ENCODE results near the gene KCNJ10.

The KCNJ10 gene

DNA sequence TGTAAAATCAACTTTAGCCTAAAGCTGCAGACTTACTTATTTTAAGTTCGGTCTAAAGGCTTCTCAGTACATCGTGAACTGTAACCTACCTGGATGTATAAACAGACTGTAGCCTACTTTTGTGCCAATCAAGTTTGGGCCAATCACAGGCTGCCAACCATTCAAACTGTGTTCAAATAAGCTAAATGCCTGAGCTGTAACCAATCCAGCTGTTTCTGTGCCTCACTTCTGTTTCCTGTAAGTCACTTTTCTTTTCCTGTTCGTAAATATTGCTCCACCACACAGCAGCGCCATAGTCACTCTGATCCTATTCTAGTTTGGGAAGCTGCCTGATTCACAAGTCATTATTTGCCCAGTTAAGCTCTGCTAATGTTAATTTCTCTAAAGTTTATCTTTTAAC is 78.4 kb downstream of the KCNJ10 start:
- DNase-seq (ENCODE audit: low read depth in 2 of 2), result no peak

DNA sequence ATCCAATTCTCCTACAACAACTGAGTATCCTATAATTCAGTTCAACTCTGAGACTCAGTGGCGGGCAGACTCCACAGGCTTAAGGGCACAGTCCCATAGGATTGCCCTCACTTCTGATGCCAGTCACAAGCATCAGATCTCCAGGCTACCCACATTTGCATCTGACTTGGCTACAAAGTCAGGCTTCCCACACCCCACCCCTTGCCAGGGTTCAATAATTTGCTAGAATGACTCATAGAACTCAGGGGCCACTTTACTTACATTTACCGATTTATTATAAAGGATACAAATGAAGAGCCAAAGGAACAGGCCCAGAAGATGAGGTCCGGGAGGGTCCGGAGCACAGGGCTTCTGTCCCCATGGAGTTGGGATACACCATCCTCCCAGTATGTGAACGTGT is 80.0 kb downstream of the KCNJ10 start:
- no peak for DNase-seq (ENCODE audit: low read depth in 2 of 2)

DNA sequence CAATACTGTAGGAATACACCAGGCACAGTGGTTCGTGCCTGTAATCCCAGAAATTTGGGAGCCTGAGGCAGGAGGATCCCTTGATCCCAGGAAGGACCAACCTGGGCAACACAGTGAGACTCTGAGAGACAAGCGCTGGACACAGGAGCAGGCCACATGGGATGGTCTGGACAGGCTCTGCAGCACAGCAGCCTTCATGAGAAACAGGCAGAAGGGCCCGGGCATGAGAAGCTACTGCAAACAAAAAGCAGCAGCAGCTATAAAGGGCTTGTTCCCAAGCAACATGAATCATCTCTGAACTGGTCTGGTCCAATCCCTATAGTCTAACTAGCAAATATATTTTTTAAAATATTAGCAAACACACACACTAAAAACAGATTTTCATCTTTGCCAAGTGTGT is 80.4 kb downstream of the KCNJ10 start:
- no peak for DNase-seq (ENCODE audit: low read depth in 2 of 2)

DNA sequence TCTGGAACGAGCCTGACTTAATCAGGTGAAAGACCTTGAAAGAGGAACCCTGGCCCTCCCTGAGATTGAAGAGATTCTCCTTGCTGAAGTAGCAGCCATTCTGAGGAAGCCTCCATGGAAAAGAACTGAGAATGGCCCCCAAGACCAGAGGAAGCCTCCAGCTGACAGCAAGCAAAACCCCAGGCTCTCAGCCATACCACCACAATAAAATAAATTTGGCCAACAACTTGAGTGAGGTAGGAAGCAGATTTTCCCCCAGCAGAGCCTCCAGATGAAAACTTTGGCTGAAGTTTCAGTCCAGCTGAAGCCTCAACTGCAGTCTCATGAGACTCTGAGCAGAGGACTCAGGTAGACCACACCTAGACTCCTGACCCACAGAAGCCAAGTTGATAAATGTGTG is 82.0 kb downstream of the KCNJ10 start:
- DNase-seq (ENCODE audit: low read depth in 2 of 2), result no peak

DNA sequence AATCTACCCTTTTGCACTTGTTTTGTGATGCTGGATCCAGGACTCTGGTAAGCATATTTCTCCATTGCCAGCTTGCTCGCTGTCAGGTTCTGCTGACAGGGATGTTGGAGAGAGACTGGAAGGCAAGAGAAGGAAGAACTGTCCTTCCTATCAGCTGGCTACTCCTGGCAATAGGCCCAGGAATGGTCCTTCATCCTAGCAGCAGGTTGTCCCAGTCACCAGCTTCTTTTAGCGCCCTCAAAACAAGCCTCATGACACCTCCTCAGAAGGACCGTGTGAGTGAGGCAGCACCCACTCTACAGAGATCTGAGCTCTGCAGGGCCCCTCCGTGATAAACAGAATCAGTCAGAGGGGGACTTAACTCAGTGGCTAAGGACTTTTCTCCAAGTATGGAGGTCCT is 82.8 kb downstream of the KCNJ10 start:
- DNase-seq (ENCODE audit: low read depth in 2 of 2), result no peak

DNA sequence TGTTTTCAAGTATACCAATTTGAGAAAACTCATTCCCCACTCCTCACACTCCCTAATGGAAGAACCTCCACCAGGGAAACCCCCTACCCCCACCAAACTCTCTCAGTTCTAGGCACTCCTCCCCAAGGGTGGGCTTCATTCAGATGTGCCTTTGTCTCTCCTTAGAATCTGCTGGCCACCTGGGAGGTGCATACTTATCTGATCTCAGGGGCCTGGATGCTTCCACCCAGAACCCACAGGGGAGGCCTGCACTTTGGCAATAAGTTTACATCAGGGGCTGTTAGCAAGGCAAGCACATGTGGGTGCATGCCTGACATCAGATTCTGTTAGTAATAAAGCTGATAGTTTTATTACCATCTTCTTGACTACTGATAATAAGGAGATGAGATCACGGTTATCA is 83.4 kb downstream of the KCNJ10 start:
- DNase-seq (ENCODE audit: low read depth in 2 of 2), result no peak

DNA sequence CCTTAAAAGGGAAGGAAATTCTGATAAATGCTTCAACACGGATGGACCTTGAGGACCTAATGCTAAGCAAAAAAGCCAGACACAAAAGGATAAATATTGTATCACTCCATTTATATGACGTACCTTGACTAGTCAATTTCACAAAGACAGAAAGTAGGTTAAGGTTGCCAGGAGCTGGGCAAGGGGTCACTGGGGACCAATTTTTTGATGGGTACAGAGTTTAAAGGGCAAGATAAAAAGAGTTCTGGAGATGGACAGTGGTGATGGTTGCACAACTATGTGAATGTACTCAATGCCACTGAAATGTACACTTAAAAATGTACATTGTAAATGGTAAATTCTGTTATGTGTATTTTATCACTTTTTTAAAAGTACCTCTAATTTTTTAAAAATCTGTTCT is 83.9 kb downstream of the KCNJ10 start:
- DNase-seq (ENCODE audit: low read depth in 2 of 2), result no peak

DNA sequence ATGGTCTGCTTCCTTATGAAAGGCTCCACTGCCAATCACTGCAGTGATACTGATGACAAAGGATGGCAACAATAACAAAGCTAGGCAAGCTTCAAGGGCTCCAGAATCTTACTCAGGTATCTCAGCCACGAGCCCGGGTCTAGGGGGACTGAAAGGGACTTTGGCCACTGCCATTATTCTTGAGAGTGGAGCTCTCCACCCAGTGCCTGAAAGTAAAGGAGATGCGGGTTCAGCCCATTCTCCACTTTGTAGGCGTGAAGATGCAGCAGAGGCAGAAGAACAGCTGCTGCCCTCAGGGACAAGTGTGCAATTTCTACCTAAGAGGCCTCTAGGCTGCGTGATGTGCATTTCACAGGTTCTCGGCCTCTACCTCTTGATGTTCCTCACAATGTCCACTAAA is 84.5 kb downstream of the KCNJ10 start:
- DNase-seq (ENCODE audit: low read depth in 2 of 2), result no peak

DNA sequence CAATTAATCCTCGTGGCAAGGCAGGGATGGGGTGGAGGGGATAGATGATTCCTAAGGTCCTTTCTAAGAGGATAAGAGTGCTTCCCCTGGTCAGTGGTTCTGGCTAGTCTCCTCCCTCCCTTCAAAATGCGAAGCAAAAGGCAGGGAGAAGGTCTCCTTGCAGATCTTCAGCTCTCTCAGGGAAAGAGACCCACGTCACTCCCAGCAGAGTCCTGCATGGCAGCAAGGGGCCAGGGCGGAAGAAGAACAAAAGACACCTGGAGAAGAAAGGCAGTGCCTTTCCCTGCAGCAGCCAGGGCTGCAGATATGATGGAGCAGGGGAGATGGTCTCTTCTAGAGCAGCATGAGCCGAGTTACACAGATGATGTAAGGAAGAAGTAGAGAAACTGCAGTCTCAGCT is 86.3 kb downstream of the KCNJ10 start:
- DNase-seq (ENCODE audit: low read depth in 2 of 2), result no peak

DNA sequence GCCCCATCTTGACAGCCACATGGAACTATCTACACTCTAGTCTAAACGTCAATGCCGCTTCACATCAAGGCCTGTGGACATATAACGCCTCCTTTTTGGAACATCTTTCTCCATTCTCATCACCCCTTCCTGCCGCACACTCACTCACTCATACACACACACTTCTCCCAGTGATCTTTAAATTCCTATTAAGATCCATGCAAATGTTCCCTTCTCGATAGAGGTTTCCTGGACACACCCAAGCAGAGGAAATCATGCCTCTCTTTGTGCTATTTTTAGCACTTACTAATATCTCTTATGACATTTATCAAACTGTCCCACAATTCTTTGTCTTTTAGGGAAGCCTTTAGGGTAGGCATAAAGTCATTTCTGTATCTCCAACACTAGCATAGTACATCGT is 87.7 kb downstream of the KCNJ10 start:
- no peak for DNase-seq (ENCODE audit: low read depth in 2 of 2)

DNA sequence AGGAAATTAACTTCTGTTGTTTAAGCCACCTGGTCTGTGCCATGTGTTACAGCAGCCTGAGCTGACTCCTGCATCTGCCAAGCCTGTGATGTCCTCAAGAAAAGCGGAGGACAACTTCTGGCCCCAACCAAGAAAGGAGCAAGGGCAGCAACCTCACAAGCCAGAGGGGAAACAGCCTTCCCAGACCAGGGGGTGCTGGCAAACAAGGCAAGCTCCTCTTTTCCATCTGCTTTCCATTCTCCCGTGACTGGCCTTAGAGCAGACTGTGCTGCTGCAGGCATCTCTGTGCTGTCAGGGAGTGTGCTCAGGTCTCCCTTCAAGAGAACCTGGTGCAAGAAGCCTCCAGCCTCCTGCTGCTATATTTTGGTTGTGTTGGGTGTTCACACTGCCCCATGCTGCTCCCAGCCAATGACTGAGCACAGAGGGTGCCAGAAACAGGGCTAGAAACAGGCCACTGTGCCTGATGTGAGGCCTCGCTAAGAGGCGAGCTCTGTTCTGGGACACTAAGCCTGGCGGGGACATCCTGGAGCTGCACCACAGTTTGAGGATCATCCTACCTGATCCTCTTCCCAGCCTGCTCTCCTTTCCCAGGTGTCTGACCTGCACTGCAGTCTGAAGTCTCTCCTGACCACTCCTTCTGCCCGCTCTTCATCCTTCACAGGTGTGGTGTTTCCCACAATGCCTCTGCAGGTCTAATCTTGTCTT is 88.5 kb downstream of the KCNJ10 start:
- DNase-seq (ENCODE audit: low read depth in 2 of 2), result no peak

DNA sequence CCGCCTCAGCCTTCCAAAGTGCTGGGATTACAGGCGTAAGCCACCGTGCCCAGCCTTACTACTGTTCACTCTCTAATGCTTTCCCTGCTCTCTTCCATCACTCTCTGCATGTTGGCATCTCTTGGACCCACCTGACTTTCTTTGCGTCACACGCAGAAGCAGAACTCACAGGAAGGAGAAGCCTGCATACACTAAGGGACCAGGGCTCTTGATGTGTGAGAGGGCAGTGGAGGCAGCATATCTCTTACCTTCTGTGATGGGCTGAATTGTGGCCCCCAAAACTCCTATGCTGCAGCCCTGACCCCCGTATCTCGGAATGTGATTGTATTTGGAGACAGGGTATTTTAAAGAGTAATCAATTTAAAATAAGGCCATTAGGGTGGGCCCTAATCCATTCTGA is 89.2 kb downstream of the KCNJ10 start:
- no peak for DNase-seq (ENCODE audit: low read depth in 2 of 2)

DNA sequence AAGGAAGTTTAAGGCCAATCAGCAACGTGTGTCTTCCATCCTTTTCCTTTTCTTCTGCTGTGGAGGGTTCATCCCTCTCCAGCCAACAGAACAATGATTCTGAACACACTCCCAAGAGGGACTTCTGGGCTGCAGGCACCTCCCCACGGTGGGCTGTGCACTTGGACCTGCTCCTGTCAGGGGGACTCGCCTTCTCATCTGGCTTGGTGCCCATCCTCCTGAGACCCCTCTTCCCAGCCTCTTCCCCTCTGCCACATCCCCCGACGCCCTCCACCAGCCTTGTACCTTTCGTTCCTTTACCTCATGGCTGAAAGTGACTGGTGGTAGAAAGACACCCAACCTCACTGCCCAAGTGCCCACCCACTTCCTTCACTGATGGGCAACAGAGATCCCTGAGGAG is 89.9 kb downstream of the KCNJ10 start:
- DNase-seq (ENCODE audit: low read depth in 2 of 2), result no peak

DNA sequence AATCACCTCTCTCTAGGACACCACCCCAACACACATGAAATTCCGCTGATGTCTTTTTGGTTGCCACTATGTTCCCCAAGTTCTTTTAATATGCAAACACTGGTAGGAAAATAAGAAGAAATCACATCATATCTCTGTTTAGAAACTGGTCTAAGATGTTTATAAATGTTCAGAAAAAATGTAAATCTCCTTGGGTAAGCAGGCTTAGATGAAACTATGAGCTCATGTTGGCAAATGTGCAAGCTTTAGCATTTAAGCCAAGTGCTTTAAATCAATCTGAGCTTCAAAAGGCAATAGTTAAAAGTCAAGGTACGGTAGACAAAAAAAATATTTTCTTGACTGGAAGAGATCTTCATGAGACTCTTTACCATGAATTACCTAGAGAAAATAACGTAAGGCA is 90.7 kb downstream of the KCNJ10 start:
- DNase-seq (ENCODE audit: low read depth in 2 of 2), result no peak

DNA sequence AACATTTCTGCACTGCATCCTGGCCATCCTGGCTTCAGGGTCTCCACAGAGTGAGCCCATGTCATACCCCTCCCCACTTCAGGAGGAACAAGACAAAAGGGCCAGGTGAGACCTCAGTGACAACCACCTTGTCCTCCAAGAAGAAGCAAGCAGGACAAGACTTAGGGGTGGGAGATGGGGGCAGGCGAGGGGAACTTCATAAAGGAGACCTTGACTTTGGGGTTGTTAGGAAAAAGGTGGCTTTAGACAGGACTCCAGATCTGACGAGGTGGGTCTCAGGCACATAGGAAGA is 91.9 kb downstream of the KCNJ10 start:
- DNase-seq (ENCODE audit: low read depth in 2 of 2), result no peak

DNA sequence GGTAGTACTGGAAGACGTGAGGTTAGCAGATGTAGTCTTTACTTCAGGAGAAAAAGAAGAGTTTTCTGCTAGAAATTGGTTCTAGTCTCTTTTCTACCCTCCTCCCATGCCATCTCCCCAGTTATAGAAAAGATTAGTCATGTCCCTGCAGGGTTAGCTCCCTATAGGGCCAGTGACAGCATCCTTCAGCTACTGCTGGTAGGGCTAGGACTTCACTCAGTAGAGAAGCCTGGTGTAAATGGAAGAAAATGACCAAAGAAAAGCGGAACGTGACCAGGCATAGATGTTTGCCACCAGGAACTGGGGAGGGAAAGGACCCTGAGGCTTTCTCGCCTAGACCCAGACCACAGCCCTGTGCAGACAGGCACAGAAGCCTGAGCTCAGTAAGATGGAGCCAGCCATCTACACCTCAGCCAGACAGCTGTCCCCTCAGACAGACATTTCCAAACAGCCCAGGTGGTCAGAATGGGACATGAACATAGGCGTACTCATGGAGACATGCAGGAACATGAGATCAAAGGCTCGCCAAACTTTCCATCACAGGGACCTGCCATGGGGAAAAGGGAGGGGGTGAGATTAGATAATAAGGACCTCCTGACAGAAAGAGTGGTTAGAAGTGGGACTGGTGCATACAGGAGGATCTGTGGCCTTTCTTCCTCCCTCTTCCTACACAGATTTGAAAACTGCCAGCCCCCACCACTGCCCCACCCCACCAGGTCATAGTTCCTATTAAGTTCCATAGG is 92.4 kb downstream of the KCNJ10 start:
- no peak for DNase-seq (ENCODE audit: low read depth in 2 of 2)

DNA sequence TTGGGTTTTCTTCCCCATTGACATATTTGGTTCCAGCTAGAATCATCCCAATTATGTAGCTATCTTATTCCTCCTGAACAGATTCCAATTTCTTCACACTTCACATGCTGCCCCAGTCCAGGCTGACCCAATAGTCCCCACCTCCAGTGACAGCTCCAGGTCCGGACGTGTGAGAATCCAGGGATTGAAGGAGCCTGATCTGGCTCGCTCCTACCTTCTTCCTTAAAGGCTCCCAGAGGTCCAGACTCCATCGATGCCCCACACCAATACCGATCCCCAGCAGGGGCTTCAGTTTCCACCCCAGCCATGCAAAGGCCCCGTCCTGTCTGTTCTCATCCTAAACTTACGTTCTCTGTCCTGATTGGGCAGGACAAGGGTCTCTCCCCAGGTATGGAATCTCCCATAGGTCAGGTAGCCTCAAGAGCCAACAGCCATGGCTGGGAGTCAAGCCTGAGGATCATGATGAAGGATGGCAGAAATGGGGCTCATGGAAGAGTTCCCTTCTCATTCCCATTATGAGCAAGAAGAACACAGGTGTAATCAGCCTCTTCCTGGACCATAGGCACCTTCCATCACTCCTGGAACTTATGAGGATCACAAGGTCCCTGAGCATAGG is 95.5 kb downstream of the KCNJ10 start:
- DNase-seq (ENCODE audit: low read depth in 2 of 2), result no peak

DNA sequence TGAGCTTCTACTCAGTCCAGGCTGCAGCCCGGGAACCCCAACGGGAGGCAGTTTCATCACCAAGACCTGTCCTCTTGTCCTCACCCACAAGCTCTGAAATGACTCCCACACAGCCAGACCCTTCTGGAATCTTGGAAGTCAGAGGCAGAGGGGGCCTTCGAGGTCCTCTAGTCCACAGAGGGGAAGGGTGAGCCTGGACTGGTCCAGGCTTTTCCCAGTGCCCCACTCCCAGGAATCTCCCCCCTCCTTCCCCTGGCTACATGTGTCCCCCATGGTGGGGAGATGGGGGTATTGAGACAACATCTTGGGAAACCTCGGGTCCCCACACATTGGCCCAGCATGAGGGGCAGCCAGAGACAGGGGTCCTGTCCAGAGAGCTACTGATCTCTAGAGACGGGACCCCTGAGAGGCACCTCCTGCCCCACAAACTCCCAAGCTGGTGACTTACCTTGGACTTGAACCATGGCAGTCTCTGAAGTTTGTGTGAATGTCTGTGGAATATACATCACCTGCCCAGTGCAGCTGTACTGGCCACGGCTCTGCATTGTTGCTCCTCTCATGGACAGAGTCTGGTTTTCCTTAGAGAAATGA is 96.5 kb downstream of the KCNJ10 start:
- DNase-seq (ENCODE audit: low read depth in 2 of 2), result no peak

DNA sequence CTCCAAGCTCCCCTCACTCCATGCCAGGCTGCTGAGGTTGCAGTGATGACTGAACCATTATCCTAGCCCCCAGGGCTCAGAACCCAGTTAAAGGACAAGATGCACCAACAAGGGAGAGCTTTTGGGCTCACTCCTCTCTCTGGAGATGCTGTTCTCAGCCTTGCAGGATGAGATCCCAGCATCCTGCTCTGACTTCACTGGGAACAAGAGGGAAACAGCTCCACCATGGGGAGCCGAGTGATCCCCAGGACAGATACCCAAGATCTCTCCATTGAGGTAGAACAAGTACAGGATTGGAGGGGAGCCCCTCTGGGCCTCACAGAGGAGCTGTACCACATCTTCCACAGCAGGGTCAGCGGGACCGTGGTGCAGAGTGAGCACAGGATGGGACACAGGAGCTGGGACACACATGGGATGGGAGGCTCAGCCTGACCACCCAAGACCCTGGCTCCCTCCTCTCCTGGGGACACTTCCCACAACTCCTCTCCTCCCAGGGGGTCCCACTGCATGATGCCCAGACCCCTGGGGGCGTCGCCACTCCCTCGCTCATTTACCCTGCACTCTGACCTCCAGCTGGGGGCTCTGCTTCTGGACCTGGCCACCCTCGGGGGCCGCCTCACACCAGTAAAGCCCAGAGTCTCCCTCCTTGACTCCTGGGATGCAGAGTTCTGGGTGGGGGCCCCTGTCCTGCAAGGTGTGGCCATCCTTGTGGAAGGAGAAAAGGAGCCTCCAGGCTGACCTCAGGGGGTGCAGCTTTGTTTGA is 97.3 kb downstream of the KCNJ10 start:
- DNase-seq (ENCODE audit: low read depth in 2 of 2), result no peak

DNA sequence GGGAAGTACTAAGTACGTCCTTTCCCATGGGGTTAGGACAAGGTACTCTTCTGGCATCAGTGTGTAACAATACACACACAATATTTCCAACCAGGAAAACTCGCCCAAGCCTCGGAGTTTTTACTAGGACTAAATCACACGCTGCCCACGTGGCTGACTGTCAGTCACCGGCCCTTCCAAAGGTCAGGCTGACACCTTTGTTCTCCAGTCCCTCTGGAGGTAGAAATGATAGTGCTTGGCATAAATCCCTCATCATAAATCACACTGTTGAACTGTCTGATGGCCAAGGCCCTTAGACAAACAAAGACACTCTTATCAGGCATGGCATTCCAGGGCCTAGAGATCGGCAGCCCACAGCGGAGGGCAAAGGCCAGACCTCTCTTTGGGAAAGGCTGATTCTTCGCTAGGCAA is 99.0 kb downstream of the KCNJ10 start:
- DNase-seq (ENCODE audit: low read depth in 2 of 2), result no peak

DNA sequence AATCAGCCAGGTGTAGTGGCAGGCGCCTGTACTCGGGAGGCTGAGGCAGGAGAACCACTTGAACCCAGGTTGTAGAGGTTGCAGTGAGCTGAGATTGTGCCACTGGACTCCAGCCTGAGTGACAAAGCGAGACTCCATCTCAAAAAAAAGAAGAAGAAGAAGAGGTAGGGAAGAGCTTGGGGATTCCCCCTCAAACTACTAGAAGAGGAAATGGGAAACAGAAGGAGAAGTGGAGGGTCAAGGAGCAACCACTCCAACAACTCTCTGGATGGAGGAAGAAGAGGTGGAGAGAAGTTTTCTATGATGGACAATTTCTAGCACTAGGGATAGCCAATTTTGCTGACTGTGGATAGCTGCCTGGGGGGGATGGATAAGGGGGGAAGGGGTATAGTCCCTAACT is 101.1 kb downstream of the KCNJ10 start:
- DNase-seq (ENCODE audit: low read depth in 2 of 2), result no peak

DNA sequence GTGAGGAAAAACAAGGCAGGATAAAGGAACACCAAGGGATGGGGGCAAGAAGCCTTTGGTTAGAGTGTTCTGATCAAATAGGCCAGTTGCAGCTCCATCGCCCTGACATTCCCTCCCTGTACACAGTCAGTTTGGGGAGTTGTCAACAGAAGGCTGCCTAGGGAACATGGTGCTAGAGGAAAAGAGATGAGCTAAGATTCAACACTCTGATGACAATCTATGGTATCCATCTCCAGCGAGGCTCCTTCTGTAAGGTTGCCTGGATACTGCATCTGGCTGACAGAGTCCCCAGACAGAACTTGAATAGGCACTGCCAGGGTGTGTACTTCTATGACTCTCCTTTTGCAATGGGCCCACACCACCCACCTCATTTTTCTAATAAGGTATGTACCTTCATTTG is 104.7 kb downstream of the KCNJ10 start:
- DNase-seq (ENCODE audit: low read depth in 2 of 2), result no peak

All from stimulated activated CD8-positive, alpha-beta memory T cell treated with anti-CD3 and anti-CD28 coated beads, Interleukin-7, amount 100 ng/mL, for 4 hours (primary cell).